Measurements from ENCODE around the gene NR1H2. TPM values are rescaled to one million over a fixed set of nuclear protein-coding genes. Genes with fewer than 3 reads are reported as not detected.

The NR1H2 gene
- total and polyA plus RNA-seq, 12 donors: 64.0 to 125 (median 74.9) TPM

DNA sequence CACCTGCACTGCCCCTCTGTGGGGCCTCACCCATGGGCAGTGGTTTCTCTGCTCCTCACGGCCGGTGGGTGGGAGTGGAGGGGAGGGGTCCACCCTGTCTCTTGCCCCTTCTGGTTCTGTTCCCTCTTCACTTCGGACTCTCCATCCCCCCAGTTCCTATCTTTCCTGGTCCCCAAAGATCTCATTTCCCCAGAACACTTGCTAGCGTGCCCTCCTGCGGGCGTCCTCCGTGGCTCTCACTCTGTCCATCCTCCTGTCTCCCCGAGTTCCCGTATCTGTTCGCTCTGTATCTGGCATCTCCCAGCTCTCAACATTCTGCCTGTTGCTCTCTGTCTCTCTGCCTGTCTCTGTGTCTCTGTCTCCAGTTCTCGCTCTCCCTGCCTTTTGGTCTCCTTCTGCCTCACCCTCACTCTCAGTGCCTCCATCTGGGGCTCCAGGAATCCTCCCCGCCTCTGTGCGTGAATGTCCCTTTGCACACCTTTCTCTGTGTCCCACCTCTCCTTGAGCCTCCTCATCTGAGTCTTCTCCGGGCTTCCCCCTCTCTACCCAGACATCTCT, 42.8 kb downstream of the NR1H2 start:
- peaks cover 0 to 20% (median 0%) of the 10 kb centered on the region in 9 donors for H3K4me1 ChIP-seq
- no peak overlapping the region for H3K4me3 ChIP-seq
- TF ChIP-seq, protein P1, sequence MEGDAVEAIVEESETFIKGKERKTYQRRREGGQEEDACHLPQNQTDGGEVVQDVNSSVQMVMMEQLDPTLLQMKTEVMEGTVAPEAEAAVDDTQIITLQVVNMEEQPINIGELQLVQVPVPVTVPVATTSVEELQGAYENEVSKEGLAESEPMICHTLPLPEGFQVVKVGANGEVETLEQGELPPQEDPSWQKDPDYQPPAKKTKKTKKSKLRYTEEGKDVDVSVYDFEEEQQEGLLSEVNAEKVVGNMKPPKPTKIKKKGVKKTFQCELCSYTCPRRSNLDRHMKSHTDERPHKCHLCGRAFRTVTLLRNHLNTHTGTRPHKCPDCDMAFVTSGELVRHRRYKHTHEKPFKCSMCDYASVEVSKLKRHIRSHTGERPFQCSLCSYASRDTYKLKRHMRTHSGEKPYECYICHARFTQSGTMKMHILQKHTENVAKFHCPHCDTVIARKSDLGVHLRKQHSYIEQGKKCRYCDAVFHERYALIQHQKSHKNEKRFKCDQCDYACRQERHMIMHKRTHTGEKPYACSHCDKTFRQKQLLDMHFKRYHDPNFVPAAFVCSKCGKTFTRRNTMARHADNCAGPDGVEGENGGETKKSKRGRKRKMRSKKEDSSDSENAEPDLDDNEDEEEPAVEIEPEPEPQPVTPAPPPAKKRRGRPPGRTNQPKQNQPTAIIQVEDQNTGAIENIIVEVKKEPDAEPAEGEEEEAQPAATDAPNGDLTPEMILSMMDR (IDR thresholded peaks at IDR 0.05): no peak
- no peaks in the 10 kb centered on the region for H3K9me3 ChIP-seq
- no peak overlapping the region for H3K27ac ChIP-seq
- intact Hi-C loops (cut with DNase I): loop anchor here in 3 of 10 donors (5.0 kb wide), 2 partner anchors 52 to 62 kb away; partner anchors contain the start of gene NAPSA (in 1 of the 3)
- WGBS, 2 donors: 7 to 9% methylated on average over 12 to 14 of the region's 14 CpGs
- DNase-seq: no peak
- peaks cover 8 to 62% (median 57%) of the 10 kb centered on the region in 7 donors for H3K27me3 ChIP-seq
- H3K36me3 ChIP-seq: no peaks in the 10 kb centered on the region
- no peak for ATAC-seq

DNA sequence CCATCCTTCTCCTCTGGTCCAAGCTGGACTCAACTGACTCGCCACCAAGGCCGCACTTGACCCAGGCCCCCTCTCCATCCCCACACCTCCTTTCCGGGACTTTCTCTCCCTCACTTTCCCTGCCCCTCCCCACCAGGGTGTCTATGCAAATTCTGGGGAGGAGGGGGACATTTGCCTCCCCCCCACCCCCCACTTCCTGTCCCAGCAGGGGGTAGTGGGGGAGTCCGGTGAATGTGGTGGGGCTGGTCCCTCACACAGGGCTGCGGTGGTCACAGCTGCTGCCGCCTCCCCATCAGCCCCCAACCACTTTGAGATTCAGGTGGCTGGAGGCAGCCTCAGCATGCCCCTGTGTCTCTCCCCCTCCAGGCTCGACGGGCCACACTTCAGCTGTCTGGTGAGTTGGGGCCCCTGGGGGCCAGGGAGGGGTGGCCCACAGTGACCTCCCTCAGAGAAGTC, 43.4 kb downstream of the NR1H2 start:
- H3K4me1 ChIP-seq: peaks cover 0 to 18% (median 0%) of the 10 kb centered on the region in 9 donors
- 11 to 13% methylated on average over 8 of the region's 8 CpGs for whole genome bisulfite sequencing, 2 donors
- intact Hi-C loops (cut with DNase I): loop anchor here in 3 of 10 donors (5.0 kb wide), 2 partner anchors 52 to 62 kb away; partner anchors contain the start of gene NAPSA (in 1 of the 3)
- H3K36me3 ChIP-seq: no peaks in the 10 kb centered on the region
- TF ChIP-seq, protein P1 (IDR thresholded peaks at IDR 0.05): no peak
- ATAC-seq (no peak), DNase-seq (no peak)
- no peak overlapping the region for H3K4me3 ChIP-seq
- peaks cover 8 to 62% (median 57%) of the 10 kb centered on the region in 7 donors for H3K27me3 ChIP-seq
- no peaks in the 10 kb centered on the region for H3K9me3 ChIP-seq
- no peak overlapping the region for H3K27ac ChIP-seq

DNA sequence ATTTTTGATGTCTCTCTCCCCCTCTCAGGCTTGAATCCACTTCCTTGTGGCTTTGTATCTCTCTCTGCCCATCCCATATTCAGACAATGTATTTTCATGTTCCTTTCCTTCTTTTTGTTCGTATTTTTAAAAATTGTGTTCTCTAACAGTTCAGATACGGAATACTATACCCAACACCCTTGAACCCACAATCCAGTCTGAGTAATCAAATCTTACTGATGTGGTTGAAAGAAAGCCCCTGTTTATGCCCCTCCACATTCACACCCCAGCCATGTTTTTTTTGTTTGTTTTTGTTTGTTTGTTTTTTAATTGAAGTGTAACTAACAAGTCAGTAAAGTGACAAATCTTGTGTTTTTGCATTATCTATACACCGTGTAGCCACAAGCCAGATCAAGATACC, 43.9 kb downstream of the NR1H2 start:
- TF ChIP-seq, protein P1 (IDR thresholded peaks at IDR 0.05): no peak
- no peak for ATAC-seq
- Histone ChIP-seq H3K27me3 (peaks cover 8 to 62% (median 57%) of the 10 kb centered on the region in 7 donors), H3K27ac (no peak overlapping the region), H3K36me3 (no peaks in the 10 kb centered on the region), H3K4me1 (peaks cover 0 to 13% (median 0%) of the 10 kb centered on the region in 9 donors), H3K4me3 (no peak overlapping the region), H3K9me3 (no peaks in the 10 kb centered on the region)
- WGBS, 2 donors: 35 to 42% methylated on average over 3 of the region's 3 CpGs
- DNase-seq: no peak
- intact Hi-C loops (cut with DNase I): no loop called here

GRCh38 chr19:50420808-50421207, 44.6 kb downstream of the NR1H2 start:
- intact Hi-C loops (cut with DNase I): no loop called here
- H3K4me3 ChIP-seq: no peak overlapping the region
- WGBS, 2 donors: 63 to 72% methylated on average over 3 of the region's 3 CpGs

More at GRCh38 chr19:50420808-50421207, 44.6 kb downstream of the NR1H2 start:
- no peaks in the 10 kb centered on the region for H3K9me3 ChIP-seq
- no peaks in the 10 kb centered on the region for H3K36me3 ChIP-seq
- TF ChIP-seq, protein P1 (IDR thresholded peaks at IDR 0.05): no peak
- H3K27me3 ChIP-seq: peaks cover 8 to 62% (median 57%) of the 10 kb centered on the region in 7 donors
- DNase-seq (no peak), ATAC-seq (no peak)
- H3K4me1 ChIP-seq: peaks cover 0 to 12% (median 0%) of the 10 kb centered on the region in 9 donors
- H3K27ac ChIP-seq: no peak overlapping the region
